ENCODE measurements around the gene PCSK1N. TPM values are rescaled to one million over a fixed set of nuclear protein-coding genes. Genes with fewer than 3 reads are reported as not detected.

PCSK1N gene
- total and polyA plus RNA-seq, 2 of the 13 experiments (the other 11 are each of a cell fraction or from before 2014, with no cell fraction given): 4.5 to 14.0 TPM

GRCh38 chrX:48782795-48783194 is 52.6 kb downstream of the PCSK1N start (continued):
- TF ChIP-seq HNF1A (IDR thresholded peaks at IDR 0.05; ENCODE audit: low read depth) (no peak), HNF1A (CRISPR knock-in tag; IDR thresholded peaks at IDR 0.05; ENCODE audit: borderline replicate concordance) (no peak), ZNF33B (CRISPR knock-in tag; IDR thresholded peaks at IDR 0.05) (no peak)

GRCh38 chrX:48782216-48782615 is 53.2 kb downstream of the PCSK1N start:
- intact Hi-C loops (cut with micrococcal nuclease; ENCODE audit: unreplicated experiment): no loop called here
- CTCF ChIA-PET (ENCODE audit: low intra/inter-chr PET ratio, low total read pairs): no interaction called here

More at GRCh38 chrX:48782216-48782615, 53.2 kb downstream of the PCSK1N start:
- H3K4me1 ChIP-seq (ENCODE audit: insufficient read depth, low read length): no peaks in the 10 kb centered on the region
- FAIRE-seq: no peak
- no peak overlapping the region for H3K9ac ChIP-seq (ENCODE audit: insufficient read depth, low read depth, low read length)
- no peak overlapping the region for H2AFZ ChIP-seq (ENCODE audit: low read length)
- WGBS (ENCODE audit: low lambda C conversion rate): 3% methylated on average over 2 of the region's 2 CpGs
- no peaks in the 10 kb centered on the region for H3K9me3 ChIP-seq (ENCODE audit: low read length)
- no peak overlapping the region for H3K27ac ChIP-seq (ENCODE audit: extremely low read length, insufficient read depth, low read length)
- TF ChIP-seq, protein P1, sequence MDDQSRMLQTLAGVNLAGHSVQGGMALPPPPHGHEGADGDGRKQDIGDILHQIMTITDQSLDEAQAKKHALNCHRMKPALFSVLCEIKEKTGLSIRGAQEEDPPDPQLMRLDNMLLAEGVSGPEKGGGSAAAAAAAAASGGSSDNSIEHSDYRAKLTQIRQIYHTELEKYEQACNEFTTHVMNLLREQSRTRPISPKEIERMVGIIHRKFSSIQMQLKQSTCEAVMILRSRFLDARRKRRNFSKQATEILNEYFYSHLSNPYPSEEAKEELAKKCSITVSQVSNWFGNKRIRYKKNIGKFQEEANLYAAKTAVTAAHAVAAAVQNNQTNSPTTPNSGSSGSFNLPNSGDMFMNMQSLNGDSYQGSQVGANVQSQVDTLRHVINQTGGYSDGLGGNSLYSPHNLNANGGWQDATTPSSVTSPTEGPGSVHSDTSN (CRISPR knock-in tag; IDR thresholded peaks at IDR 0.05; ENCODE audit: borderline replicate concordance): no peak
- TF ChIP-seq ZNF451 (CRISPR knock-in tag; IDR thresholded peaks at IDR 0.05) (no peak), DR1 (CRISPR knock-in tag; IDR thresholded peaks at IDR 0.05) (no peak), ZNF781 (CRISPR knock-in tag; IDR thresholded peaks at IDR 0.05; ENCODE audit: borderline replicate concordance, not compliant biosample characterization) (no peak)
- no peak overlapping the region for H3K4me2 ChIP-seq (ENCODE audit: low read depth, low read length)
- no peak overlapping the region for H3K4me3 ChIP-seq (replicated peaks in 1 of 3; ENCODE audit: insufficient read depth in 1 of 3, low read depth in 2 of 3, low read length in 3 of 3)
- in situ Hi-C loops (cut with HindIII; ENCODE audit: extremely low pct_ligation_motif_present, low pct_unique_long_range_greater_than_20kb): no loop called here
- H3K36me3 ChIP-seq (replicated peaks in 1 of 2; ENCODE audit: control insufficient read depth in 1 of 2, insufficient read depth in 2 of 2, low read length in 2 of 2): no peaks in the 10 kb centered on the region
- H3K27me3 ChIP-seq (ENCODE audit: control insufficient read depth in 1 of 2, insufficient read depth in 2 of 2, low read length in 2 of 2): no peaks in the 10 kb centered on the region
- BruUV-seq (replicated peaks): no TSS peak
- no peaks in the 10 kb centered on the region for H3K79me2 ChIP-seq (ENCODE audit: insufficient read depth, low read length)
- no peaks in the 10 kb centered on the region for H4K20me1 ChIP-seq (ENCODE audit: insufficient read depth, low read length)
- no peak for ATAC-seq
- no peak for DNase-seq (ENCODE audit: low spot score)
- POLR2A ChIA-PET: no interaction called here
